SIG-M5 (cell line): ENCODE measurements around the gene SLC1A3.

Source experiments
- DNase-seq: peaks from one replicate; lab custom pipeline; 2025; lab: John Stamatoyannopoulos, UW

SLC1A3 gene

DNA sequence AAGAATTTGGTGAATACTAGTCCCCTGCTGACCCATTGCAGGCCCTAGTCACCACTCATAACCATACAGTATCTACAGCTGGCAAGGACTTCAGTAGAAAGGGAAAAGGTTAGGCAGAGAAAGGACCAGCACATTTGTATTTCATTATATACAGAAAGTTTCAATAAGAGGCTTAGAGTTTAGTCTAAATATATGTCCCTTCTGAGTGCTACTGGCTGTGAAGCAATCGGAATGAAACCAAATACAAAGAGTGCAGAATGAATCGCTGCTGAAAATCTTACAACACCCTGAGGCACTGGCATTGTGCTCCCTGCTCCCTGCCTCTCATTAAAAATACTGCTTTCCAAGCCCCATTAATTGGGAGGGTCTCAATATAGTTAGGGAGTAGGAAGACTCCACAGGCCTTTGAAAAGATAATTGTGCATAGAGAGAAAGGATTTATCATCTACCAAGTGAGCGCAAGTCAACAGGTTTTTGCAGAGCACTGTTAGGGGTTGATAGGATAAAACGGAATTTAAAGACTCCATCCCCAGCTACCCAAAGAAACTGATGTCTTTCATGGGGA, 110.8 kb downstream of the SLC1A3 start:
- no peak for DNase-seq

GRCh38 chr5:36719282-36719681, 112.9 kb downstream of the SLC1A3 start:
- DNase-seq, result no peak

GRCh38 chr5:36720688-36721087, 114.3 kb downstream of the SLC1A3 start:
- DNase-seq, result no peak

DNA sequence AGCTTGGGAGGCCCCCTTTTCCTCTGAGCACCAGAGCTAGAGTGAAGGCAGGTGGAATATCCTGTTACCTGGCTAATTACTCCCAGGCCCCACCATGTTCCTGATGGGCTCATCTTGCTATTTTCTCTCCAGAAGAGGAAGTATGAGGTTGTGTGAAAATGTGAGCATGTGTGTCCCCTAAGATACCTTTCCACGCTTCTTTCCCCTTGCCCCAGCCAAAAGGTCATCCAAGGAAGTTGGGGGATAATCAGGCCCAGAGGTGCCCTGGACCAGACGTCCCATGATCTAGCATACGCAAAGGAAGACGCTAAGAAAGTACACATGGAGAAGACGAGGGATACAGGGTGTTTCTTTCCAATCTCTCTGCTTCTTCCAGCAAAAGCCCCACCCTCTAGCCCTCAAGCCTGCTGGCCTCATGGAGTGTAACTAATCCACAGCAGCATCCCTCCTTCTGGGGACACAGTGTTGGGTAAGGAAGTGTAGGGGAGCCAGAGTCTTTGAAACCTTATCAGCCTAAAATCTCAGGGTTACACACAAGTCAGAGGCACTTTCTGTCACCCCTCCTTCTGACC, 115.3 kb downstream of the SLC1A3 start:
- no peak for DNase-seq

DNA sequence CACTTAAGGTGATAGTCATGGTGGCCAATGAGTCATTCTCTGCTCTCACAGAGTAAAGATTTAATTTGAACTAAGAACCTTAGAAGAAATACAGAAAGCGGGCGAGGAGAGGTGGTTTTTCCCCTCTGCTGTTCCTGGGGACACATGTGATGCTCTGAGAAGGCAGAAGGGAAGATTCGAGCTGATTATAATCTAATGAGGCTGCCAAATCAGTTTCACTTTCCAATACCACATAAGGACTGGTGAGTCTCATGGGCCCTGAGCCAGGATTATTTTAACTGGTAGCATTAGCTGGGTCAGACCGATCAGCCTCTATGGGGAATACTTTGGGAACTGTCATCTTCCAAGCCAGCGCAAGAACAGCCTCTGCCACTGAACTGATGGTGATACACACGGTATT, 116.5 kb downstream of the SLC1A3 start:
- DNase-seq, result no peak

DNA sequence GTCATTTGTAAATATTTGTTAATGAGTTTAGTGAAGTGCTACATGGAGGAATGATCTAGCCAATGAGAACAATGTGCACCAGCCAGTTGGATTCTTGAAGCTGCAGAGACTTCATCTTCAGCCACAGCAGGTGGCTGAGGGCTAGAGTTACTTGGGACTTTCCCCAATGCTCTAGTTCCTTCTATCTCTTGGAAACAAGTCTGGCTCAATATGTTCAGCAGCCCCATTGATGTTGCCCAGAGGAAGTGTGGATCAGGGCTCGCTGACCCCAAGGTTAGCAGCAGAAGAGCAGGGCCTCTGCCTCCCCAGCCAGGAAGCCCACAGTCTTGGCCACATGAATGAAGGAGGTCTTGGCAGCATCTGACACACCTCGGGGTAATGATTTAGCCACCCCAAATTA, 117.5 kb downstream of the SLC1A3 start:
- DNase-seq, result no peak

DNA sequence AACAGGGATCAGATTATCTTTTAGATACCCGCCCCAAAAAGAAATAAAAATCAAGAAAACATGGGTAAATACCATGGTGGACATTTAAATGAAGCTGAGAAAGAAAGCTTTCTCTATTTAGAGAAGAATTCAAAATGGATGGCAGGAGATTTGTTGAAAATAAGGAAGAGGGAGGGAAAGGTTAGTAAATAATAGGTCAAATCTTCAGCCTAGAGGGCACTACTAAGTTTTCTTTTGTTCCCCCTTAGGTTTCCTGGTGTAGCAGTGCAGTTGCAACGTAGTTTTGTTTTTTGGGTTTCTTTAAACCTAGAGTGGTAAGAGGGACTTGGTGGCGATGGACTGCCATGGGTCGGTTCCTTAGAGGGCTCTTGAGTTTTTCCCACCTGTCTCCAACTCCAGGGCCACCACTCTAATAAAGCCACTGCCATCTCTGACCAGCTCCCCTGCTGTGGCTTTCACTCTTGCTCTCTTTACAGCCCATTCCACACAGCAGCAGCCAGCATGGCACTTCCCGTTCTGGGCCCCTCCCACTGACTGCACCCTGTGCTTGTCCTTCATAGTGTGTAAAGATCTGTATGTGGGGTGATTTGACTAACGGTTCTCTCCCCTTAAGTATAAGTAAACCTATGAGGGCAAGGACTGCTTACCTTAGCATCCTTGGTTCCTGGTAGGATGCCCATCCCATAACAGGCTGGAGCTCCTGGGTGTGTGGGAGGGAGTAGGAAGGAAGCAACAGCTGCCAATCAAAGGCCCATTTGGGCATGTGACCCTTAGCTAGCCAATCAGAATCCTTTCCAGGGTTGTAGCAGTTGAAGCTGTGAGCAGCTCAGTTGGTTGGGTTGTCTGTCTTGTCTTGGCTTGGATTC, 118.3 kb downstream of the SLC1A3 start:
- DNase-seq, result peak; percentile 66

DNA sequence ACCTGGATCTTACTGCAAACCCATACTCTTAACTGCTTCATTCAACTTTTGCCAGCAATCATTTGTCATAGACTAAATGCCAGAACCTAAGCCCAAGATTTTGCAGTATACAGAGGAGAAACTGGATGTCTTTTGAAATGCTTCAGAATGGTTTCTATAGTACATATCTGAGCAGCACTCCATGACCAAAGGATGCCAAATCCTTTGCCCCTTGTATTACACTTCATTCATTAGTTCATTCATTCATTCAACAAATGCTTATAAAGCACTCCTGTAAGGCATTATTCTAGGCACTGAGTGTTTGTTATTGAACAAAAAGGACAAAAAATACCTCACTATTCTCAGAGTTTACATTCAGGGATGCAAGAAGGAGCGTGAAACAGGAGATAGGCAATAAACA, 119.9 kb downstream of the SLC1A3 start:
- DNase-seq, result no peak

GRCh38 chr5:36726767-36727166, 120.4 kb downstream of the SLC1A3 start:
- DNase-seq, result no peak

GRCh38 chr5:36728697-36729543, 122.5 kb downstream of the SLC1A3 start:
- peak; percentile 7 for DNase-seq

DNA sequence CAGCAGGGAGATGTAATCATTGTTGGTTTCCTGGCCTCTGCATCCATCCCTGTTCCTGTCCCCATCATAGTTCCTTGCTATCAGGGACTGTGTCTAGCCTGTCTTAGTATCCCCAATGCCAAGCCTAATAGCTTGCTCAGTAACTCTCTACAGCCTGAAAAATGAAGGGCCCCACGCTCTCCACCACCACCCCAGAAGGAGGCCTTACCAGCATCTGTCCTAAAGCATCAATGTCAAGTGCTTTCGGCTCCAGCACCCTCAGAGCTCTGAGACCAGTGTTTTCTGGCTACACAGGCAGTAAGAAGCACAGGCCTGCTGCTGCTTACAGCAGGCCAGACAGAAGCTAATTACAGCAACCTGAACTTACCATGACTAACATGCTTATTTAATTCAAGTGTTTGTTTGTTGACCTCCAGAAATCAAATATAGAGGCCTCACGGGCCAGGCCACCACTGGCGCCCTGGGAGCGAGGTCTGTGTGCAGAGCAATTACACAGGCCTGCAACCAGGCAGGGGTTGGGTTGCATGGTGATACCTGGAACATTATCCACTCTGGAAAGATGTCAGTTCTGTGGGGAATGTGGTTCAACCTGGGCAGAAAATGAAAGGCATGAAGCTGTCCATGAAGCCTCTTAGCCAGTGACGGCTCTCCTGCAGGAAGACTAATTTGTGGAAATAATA, 124.3 kb downstream of the SLC1A3 start:
- DNase-seq, result no peak

DNA sequence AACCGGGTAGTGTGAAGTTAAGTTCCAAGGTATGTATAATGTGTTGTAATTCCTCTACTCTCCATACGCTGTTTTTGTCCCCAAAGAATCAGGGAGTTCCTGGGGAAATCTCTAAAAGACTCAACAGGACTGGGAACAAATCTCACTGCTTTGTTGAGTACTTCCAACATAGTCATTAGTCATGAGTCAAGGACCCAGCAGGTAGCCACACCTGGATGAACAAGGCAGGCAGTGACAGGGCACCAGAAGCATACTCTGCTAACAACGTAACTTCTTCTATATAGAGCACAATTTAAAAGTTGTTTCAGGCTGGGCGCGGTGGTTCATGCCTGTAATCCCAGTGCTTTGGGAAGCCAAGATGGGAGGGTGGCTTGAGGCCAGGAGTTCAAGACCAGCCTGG, 126.8 kb downstream of the SLC1A3 start:
- DNase-seq, result no peak

DNA sequence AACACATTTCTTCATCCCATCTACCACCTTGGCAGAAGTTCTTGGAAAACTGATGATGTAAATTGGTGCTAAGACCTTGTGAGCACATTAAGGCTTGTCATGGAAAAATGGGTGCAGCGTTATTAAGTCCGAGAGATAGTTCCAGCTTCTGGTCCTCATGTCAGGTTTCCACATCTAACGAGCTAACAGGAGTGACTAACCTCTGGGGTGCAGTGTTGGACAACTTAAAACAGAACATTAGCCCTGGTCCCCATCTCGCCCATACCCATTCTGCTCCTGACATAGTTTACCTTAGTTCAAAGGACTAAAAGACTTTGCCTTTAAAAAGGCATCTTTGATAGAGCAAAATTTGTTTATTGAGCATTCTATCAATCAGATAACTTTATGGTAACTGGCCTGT, 128.0 kb downstream of the SLC1A3 start:
- DNase-seq, result no peak

DNA sequence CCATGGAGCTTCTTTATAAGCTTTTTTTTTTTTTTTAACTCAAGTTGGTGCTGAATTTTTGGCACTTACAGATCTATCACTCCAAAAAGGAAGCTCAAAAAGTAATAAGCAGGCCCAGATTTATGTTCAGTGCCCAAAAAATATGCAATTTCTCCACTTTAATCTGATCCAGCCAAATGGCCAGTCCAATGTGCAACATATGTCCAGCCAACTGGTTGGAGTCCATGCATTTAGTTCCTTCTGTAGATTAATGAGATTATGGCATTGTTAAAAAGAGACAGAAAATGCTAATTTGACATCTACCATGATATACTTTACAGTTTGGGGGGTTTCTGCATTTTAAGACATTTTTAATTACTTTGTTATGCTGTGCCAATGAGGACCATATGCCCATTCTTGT, 129.5 kb downstream of the SLC1A3 start:
- DNase-seq, result no peak
